ENCODE measurements around the gene SOX4.

The SOX4 gene

GRCh38 chr6:21586300-21586699 lies 7.3 kb upstream of the SOX4 start:
- H3K27me3 ChIP-seq (ENCODE audit: control insufficient read depth, insufficient read depth, low read length) = no peaks in the 10 kb centered on the region; the same call in 1 of the 2 replicates
- no peaks in the 10 kb centered on the region for H3K36me3 ChIP-seq (ENCODE audit: control insufficient read depth, insufficient read depth, low read length)
- 100% methylated on average over 2 of the region's 3 CpGs for WGBS (ENCODE audit: insufficient coverage, insufficient read length)
- H3K4me1 ChIP-seq (ENCODE audit: control insufficient read depth, insufficient read depth, low read length) = 0 out of 2 replicates have a peak, but pooled peaks cover 1% of the 10 kb centered on the region
- no peak overlapping the region for H3K4me3 ChIP-seq (ENCODE audit: low read length)
- no peak overlapping the region for H3K27ac ChIP-seq (ENCODE audit: low read length)
- no peak for DNase-seq (ENCODE audit: low read depth, low spot score)
- no peaks in the 10 kb centered on the region for H3K9me3 ChIP-seq (ENCODE audit: control insufficient read depth, insufficient read depth, low read length)

- H3K36me3 ChIP-seq (ENCODE audit: control insufficient read depth, insufficient read depth, low read length) = no peaks in the 10 kb centered on the region
- H3K4me1 ChIP-seq (ENCODE audit: control insufficient read depth, insufficient read depth, low read length) = 0 out of 2 replicates have a peak, but pooled peaks cover 1% of the 10 kb centered on the region
- WGBS (ENCODE audit: insufficient coverage, insufficient read length) = no CpG with 5 or more reads among the region's 15 CpGs
- no peaks in the 10 kb centered on the region for H3K9me3 ChIP-seq (ENCODE audit: control insufficient read depth, insufficient read depth, low read length)
- H3K4me3 ChIP-seq (ENCODE audit: low read length) = peak overlapping the region; percentile 31; the same call in 1 of the 2 replicates
- no peak overlapping the region for H3K27ac ChIP-seq (ENCODE audit: low read length)
- no peaks in the 10 kb centered on the region; the same call in 1 of the 2 replicates for H3K27me3 ChIP-seq (ENCODE audit: control insufficient read depth, insufficient read depth, low read length)
- no peak for DNase-seq (ENCODE audit: low read depth, low spot score)
These were observed 6.8 kb upstream of the SOX4 start for GRCh38 chr6:21586740-21587178.

- H3K27ac ChIP-seq (ENCODE audit: low read length) = no peak overlapping the region
- WGBS (ENCODE audit: insufficient coverage, insufficient read length) = no CpG with 5 or more reads among the region's 54 CpGs
- no peaks in the 10 kb centered on the region for H3K9me3 ChIP-seq (ENCODE audit: control insufficient read depth, insufficient read depth, low read length)
- no peak for DNase-seq (ENCODE audit: low read depth, low spot score)
- H3K4me3 ChIP-seq (ENCODE audit: low read length) = peak overlapping the region; percentile 31
- 0 out of 2 replicates have a peak, but pooled peaks cover 1% of the 10 kb centered on the region for H3K4me1 ChIP-seq (ENCODE audit: control insufficient read depth, insufficient read depth, low read length)
- H3K36me3 ChIP-seq (ENCODE audit: control insufficient read depth, insufficient read depth, low read length) = no peaks in the 10 kb centered on the region
- H3K27me3 ChIP-seq (ENCODE audit: control insufficient read depth, insufficient read depth, low read length) = no peaks in the 10 kb centered on the region; the same call in 1 of the 2 replicates
These were observed 6.2 kb upstream of the SOX4 start for GRCh38 chr6:21587179-21587960.

GRCh38 chr6:21587961-21588480 lies 5.5 kb upstream of the SOX4 start:
- no peaks in the 10 kb centered on the region for H3K9me3 ChIP-seq (ENCODE audit: control insufficient read depth, insufficient read depth, low read length)
- H3K4me3 ChIP-seq (ENCODE audit: low read length) = peak overlapping the region; percentile 31
- no CpG with 5 or more reads among the region's 39 CpGs for whole genome bisulfite sequencing (ENCODE audit: insufficient coverage, insufficient read length)
- no peak for DNase-seq (ENCODE audit: low read depth, low spot score)
- no peak overlapping the region for H3K27ac ChIP-seq (ENCODE audit: low read length)
- H3K4me1 ChIP-seq (ENCODE audit: control insufficient read depth, insufficient read depth, low read length) = 0 out of 2 replicates have a peak, but pooled peaks cover 1% of the 10 kb centered on the region
- H3K36me3 ChIP-seq (ENCODE audit: control insufficient read depth, insufficient read depth, low read length) = no peaks in the 10 kb centered on the region
- H3K27me3 ChIP-seq (ENCODE audit: control insufficient read depth, insufficient read depth, low read length) = no peaks in the 10 kb centered on the region; the same call in 1 of the 2 replicates

- H3K9me3 ChIP-seq (ENCODE audit: control insufficient read depth, insufficient read depth, low read length) = no peaks in the 10 kb centered on the region
- peak overlapping the region; percentile 31 for H3K4me3 ChIP-seq (ENCODE audit: low read length)
- H3K36me3 ChIP-seq (ENCODE audit: control insufficient read depth, insufficient read depth, low read length) = no peaks in the 10 kb centered on the region
- H3K4me1 ChIP-seq (ENCODE audit: control insufficient read depth, insufficient read depth, low read length) = 0 out of 2 replicates have a peak, but pooled peaks cover 1% of the 10 kb centered on the region
- H3K27ac ChIP-seq (ENCODE audit: low read length) = no peak overlapping the region
- no CpG with 5 or more reads among the region's 53 CpGs for WGBS (ENCODE audit: insufficient coverage, insufficient read length)
- H3K27me3 ChIP-seq (ENCODE audit: control insufficient read depth, insufficient read depth, low read length) = no peaks in the 10 kb centered on the region; the same call in 1 of the 2 replicates
- DNase-seq (ENCODE audit: low read depth, low spot score) = no peak
These were observed 4.8 kb upstream of the SOX4 start for GRCh38 chr6:21588481-21589351.

- DNase-seq (ENCODE audit: low read depth, low spot score) = no peak
- WGBS (ENCODE audit: insufficient coverage, insufficient read length) = no CpG with 5 or more reads among the region's 17 CpGs
- peak overlapping the region; percentile 31; the same call in 1 of the 2 replicates for H3K4me3 ChIP-seq (ENCODE audit: low read length)
- 0 out of 2 replicates have a peak, but pooled peaks cover 1% of the 10 kb centered on the region for H3K4me1 ChIP-seq (ENCODE audit: control insufficient read depth, insufficient read depth, low read length)
- no peaks in the 10 kb centered on the region; the same call in 1 of the 2 replicates for H3K27me3 ChIP-seq (ENCODE audit: control insufficient read depth, insufficient read depth, low read length)
- no peak overlapping the region for H3K27ac ChIP-seq (ENCODE audit: low read length)
- H3K9me3 ChIP-seq (ENCODE audit: control insufficient read depth, insufficient read depth, low read length) = no peaks in the 10 kb centered on the region
- H3K36me3 ChIP-seq (ENCODE audit: control insufficient read depth, insufficient read depth, low read length) = no peaks in the 10 kb centered on the region
These were observed 3.9 kb upstream of the SOX4 start for GRCh38 chr6:21589352-21590345.

GRCh38 chr6:21590346-21590745 lies 3.2 kb upstream of the SOX4 start:
- no CpG with 5 or more reads among the region's 1 CpG for WGBS (ENCODE audit: insufficient coverage, insufficient read length)
- Histone ChIP-seq H3K36me3 (ENCODE audit: control insufficient read depth, insufficient read depth, low read length) (peaks cover 2% of the 10 kb centered on the region; the same call in 1 of the 2 replicates), H3K9me3 (ENCODE audit: control insufficient read depth, insufficient read depth, low read length) (no peaks in the 10 kb centered on the region), H3K4me1 (ENCODE audit: control insufficient read depth, insufficient read depth, low read length) (0 out of 2 replicates have a peak, but pooled peaks cover 1% of the 10 kb centered on the region), H3K4me3 (ENCODE audit: low read length) (no peak overlapping the region), H3K27ac (ENCODE audit: low read length) (no peak overlapping the region), H3K27me3 (ENCODE audit: control insufficient read depth, insufficient read depth, low read length) (no peaks in the 10 kb centered on the region; the same call in 1 of the 2 replicates)
- no peak for DNase-seq (ENCODE audit: low read depth, low spot score)

GRCh38 chr6:21591446-21591845 lies 2.1 kb upstream of the SOX4 start:
- H3K27ac ChIP-seq (ENCODE audit: low read length) = no peak overlapping the region
- H3K4me3 ChIP-seq (ENCODE audit: low read length) = no peak overlapping the region
- DNase-seq (ENCODE audit: low read depth, low spot score) = no peak
- H3K36me3 ChIP-seq (ENCODE audit: control insufficient read depth, insufficient read depth, low read length) = peaks cover 10% of the 10 kb centered on the region; the same call in 1 of the 2 replicates
- no CpG with 5 or more reads among the region's 2 CpGs for WGBS (ENCODE audit: insufficient coverage, insufficient read length)
- 0 out of 2 replicates have a peak, but pooled peaks cover 1% of the 10 kb centered on the region for H3K4me1 ChIP-seq (ENCODE audit: control insufficient read depth, insufficient read depth, low read length)
- H3K27me3 ChIP-seq (ENCODE audit: control insufficient read depth, insufficient read depth, low read length) = no peaks in the 10 kb centered on the region; the same call in 1 of the 2 replicates
- H3K9me3 ChIP-seq (ENCODE audit: control insufficient read depth, insufficient read depth, low read length) = no peaks in the 10 kb centered on the region

GRCh38 chr6:21592953-21593352 lies 598 bp upstream of the SOX4 start:
- H3K27me3 ChIP-seq (ENCODE audit: control insufficient read depth, insufficient read depth, low read length) = no peaks in the 10 kb centered on the region; the same call in 1 of the 2 replicates
- H3K4me3 ChIP-seq (ENCODE audit: low read length) = no peak overlapping the region; the same call in 1 of the 2 replicates
- 0 out of 2 replicates have a peak, but pooled peaks cover 1% of the 10 kb centered on the region for H3K4me1 ChIP-seq (ENCODE audit: control insufficient read depth, insufficient read depth, low read length)
- DNase-seq (ENCODE audit: low read depth, low spot score) = no peak
- no CpG with 5 or more reads among the region's 1 CpG for WGBS (ENCODE audit: insufficient coverage, insufficient read length)
- H3K9me3 ChIP-seq (ENCODE audit: control insufficient read depth, insufficient read depth, low read length) = no peaks in the 10 kb centered on the region
- peaks cover 10% of the 10 kb centered on the region; the same call in 1 of the 2 replicates for H3K36me3 ChIP-seq (ENCODE audit: control insufficient read depth, insufficient read depth, low read length)
- no peak overlapping the region for H3K27ac ChIP-seq (ENCODE audit: low read length)

Measured in iPS DF 6.9 (cell line).